Measurements from ENCODE around the gene PRAME. TPM values are rescaled to one million over a fixed set of nuclear protein-coding genes. Genes with fewer than 3 reads are reported as not detected.

Gene PRAME
- total and polyA plus RNA-seq, 2 experiments from 2014 or later, result not detected

GRCh38 chr22:22584722-22585121 is 25.7 kb upstream of the PRAME start (continued):
- no peak for TF ChIP-seq ZNF462 (CRISPR knock-in tag; IDR thresholded peaks at IDR 0.05)
- TF ChIP-seq POLR2AphosphoS5 (IDR thresholded peaks at IDR 0.05; ENCODE audit: low read depth), result no peak
- no peak for TF ChIP-seq STAT1 (IDR thresholded peaks at IDR 0.05; ENCODE audit: unreplicated experiment)
- no peak for TF ChIP-seq ZNF114 (CRISPR knock-in tag; IDR thresholded peaks at IDR 0.05)
- TF ChIP-seq ETS1 (IDR thresholded peaks at IDR 0.05), result no peak
- no peak for TF ChIP-seq EZH2 (IDR thresholded peaks at IDR 0.05; ENCODE audit: low read depth, unreplicated experiment)

DNA sequence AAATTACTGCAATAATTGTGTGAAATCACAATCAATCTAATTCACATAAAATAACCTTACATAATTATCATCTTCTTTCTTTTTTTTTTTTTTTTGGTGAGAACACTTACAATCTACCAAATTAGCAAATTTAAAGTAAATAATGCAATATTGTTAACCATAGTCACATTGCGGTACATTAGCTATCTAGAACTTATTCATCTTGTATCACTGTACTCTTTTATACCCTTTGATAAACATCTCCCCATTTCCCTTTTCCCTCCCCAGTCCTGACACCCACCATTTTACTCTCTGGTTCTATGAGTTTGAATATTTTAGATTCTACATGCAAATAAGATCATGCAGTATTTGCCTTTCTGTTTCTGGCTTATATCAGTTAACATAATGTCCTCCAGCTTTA is 24.0 kb upstream of the PRAME start:
- H3K4me1 ChIP-seq (ENCODE audit: insufficient read depth), result no peaks in the 10 kb centered on the region
- H3K4me2 ChIP-seq, result no peak overlapping the region
- no peaks in the 10 kb centered on the region for H3K9me2 ChIP-seq (ENCODE audit: insufficient read depth)
- no peaks in the 10 kb centered on the region; the same call in 2 of the 3 replicates for H3K9me3 Mint-ChIP-seq
- H3K4me1 Mint-ChIP-seq, result no peaks in the 10 kb centered on the region
- no peaks in the 10 kb centered on the region for H3K36me3 ChIP-seq (ENCODE audit: insufficient read depth)
- H3K79me2 ChIP-seq (replicated peaks; ENCODE audit: insufficient read depth), result no peaks in the 10 kb centered on the region
- H3K4me3 Mint-ChIP-seq, result no peak overlapping the region
- no peaks in the 10 kb centered on the region for H3K36me3 Mint-ChIP-seq (ENCODE audit: low read depth)
- H3K27ac ChIP-seq (ENCODE audit: low read depth), result no peak overlapping the region
- peaks cover 98% of the 10 kb centered on the region for H3K27me3 ChIP-seq (ENCODE audit: insufficient read depth)
- no peaks in the 10 kb centered on the region for H4K20me1 ChIP-seq (replicated peaks; ENCODE audit: insufficient read depth)
- H3K27ac Mint-ChIP-seq, result no peak overlapping the region
- H3F3A ChIP-seq (replicated peaks; ENCODE audit: low read depth), result no peaks in the 10 kb centered on the region
- H2AFZ ChIP-seq, result no peak overlapping the region
- no peak for ATAC-seq
- TF ChIP-seq REST (IDR thresholded peaks at IDR 0.05; ENCODE audit: unreplicated experiment), result no peak
- TF ChIP-seq ZNF114 (CRISPR knock-in tag; IDR thresholded peaks at IDR 0.05), result no peak
- TF ChIP-seq CTCF (conservative IDR thresholded peaks at IDR 0.05; ENCODE audit: low read depth in 2 of 2), result no peak
- TF ChIP-seq EZH2 (IDR thresholded peaks at IDR 0.05; ENCODE audit: low read depth, unreplicated experiment), result no peak
- TF ChIP-seq ZNF331 (CRISPR knock-in tag; IDR thresholded peaks at IDR 0.05; ENCODE audit: low read depth), result no peak
- TF ChIP-seq ETS1 (IDR thresholded peaks at IDR 0.05), result no peak
- peaks cover 76% of the 10 kb centered on the region for H3K27me3 Mint-ChIP-seq (ENCODE audit: insufficient read depth, low read depth, poor library complexity)
- DNase-seq (ENCODE audit: low spot score), result no peak
- no peak overlapping the region for H3K4me3 ChIP-seq
